SK-N-SH (cell line): ENCODE measurements around the gene CBR1. TPM values are rescaled to one million over a fixed set of nuclear protein-coding genes. Genes with fewer than 3 reads are reported as not detected.

ENCODE experiments used
- CTCF ChIA-PET: fragments of 300-600, 350-600 bp; formaldehyde crosslinking; extraction: SDS; loops from one replicate; lab custom pipeline; 2021; lab: Yijun Ruan, JAX
- POLR2A ChIA-PET: fragments of 350-600 bp; sonication (Branson Sonifier 250); formaldehyde crosslinking; extraction: SDS; loops from one replicate; lab custom pipeline; 2020; ENCODE audit warnings: antibody characterized with exemption, inconsistent platforms; lab: Yijun Ruan, JAX
- DNase-seq: peaks from one replicate; pipeline ENCODE4 v3.0.0; 2012
- H2AFZ ChIP-seq: fragments of 200-600 bp; sonication (generic); 2 replicates; pipeline ENCODE4 v1.8.1; 2016; ENCODE audit warnings: antibody characterized with exemption, mild to moderate bottlenecking, low read depth
- H3F3A ChIP-seq: fragments of 200-600 bp; sonication (generic); replicated peaks from 2 replicates; pipeline ENCODE3; 2016; ENCODE audit warnings: antibody characterized with exemption, mild to moderate bottlenecking; ENCODE audit not compliant: insufficient read depth
- H3K27ac ChIP-seq, 2 experiments: fragments of 200-500 bp in 1 of 2; fragments of 200-600 bp in 1 of 2; sonication (Bioruptor generic) in 1 of 2; sonication (generic), shearing (Covaris generic) in 1 of 2; 2 replicates each; pipeline versions ENCODE4 v1.5.1 to v1.6.1; 2014 to 2016; ENCODE audit warnings: low read depth in 2 of 2, inconsistent platforms in 1 of 2, low read length in 1 of 2, mild to moderate bottlenecking in 1 of 2, mixed read lengths in 1 of 2
- H3K27me3 ChIP-seq: fragments of 200-600 bp; sonication (generic), shearing (Covaris generic); 2 replicates; pipeline ENCODE4 v1.6.1; 2016; ENCODE audit warnings: mixed run types; ENCODE audit not compliant: insufficient read depth
- H3K36me3 ChIP-seq, 2 experiments: fragments of 200-500 bp in 1 of 2; fragments of 200-600 bp in 1 of 2; sonication (Bioruptor generic) in 1 of 2; sonication (generic) in 1 of 2; replicated peaks in 1 of 2; 2 replicates each; pipeline versions ENCODE3 to v1.5.1; 2014 to 2016; ENCODE audit warnings: low read length in 1 of 2, mild to moderate bottlenecking in 1 of 2; ENCODE audit not compliant: insufficient read depth in 2 of 2, control insufficient read depth in 1 of 2
- H3K4me1 ChIP-seq, 2 experiments: fragments of 200-500 bp in 1 of 2; fragments of 200-600 bp in 1 of 2; sonication (Bioruptor generic) in 1 of 2; sonication (generic), shearing (Covaris generic) in 1 of 2; 2 replicates each; pipeline versions ENCODE4 v1.5.1 to v1.6.1; 2014 to 2016; ENCODE audit warnings: low read depth in 1 of 2, low read length in 1 of 2, mixed run types in 1 of 2; ENCODE audit not compliant: insufficient read depth in 2 of 2, control insufficient read depth in 1 of 2
- H3K4me2 ChIP-seq: fragments of 200-600 bp; sonication (generic), shearing (Covaris generic); 2 replicates; pipeline ENCODE4 v1.6.1; 2017; ENCODE audit warnings: mixed run types
- H3K4me3 ChIP-seq, 2 experiments: fragments of 200-500 bp in 1 of 2; fragments of 200-600 bp in 1 of 2; sonication (Bioruptor generic) in 1 of 2; sonication (generic), shearing (Covaris generic) in 1 of 2; 2 replicates each; pipeline versions ENCODE4 v1.5.1 to v1.8.1; 2014 to 2016; ENCODE audit warnings: low read depth in 2 of 2, inconsistent platforms in 1 of 2, low read length in 1 of 2, mild to moderate bottlenecking in 1 of 2, mixed read lengths in 1 of 2, moderate library complexity in 1 of 2
- H3K79me2 ChIP-seq: fragments of 200-600 bp; sonication (generic); 2 replicates; pipeline ENCODE4 v1.8.1; 2017; ENCODE audit warnings: mild to moderate bottlenecking; ENCODE audit not compliant: insufficient read depth
- H3K9ac ChIP-seq: fragments of 200-600 bp; sonication (generic); 2 replicates; pipeline ENCODE4 v1.6.1; 2017; ENCODE audit warnings: mixed run types
- H3K9me2 ChIP-seq: fragments of 200-600 bp; sonication (generic); 2 replicates; pipeline ENCODE4 v1.6.1; 2017; ENCODE audit warnings: mixed run types
- H3K9me3 ChIP-seq: fragments of 200-600 bp; sonication (generic); 2 replicates; pipeline ENCODE4 v1.6.1; 2017; ENCODE audit warnings: mixed run types, mild to moderate bottlenecking, moderate library complexity
- H4K20me1 ChIP-seq: fragments of 200-600 bp; sonication (generic); 2 replicates; pipeline ENCODE4 v1.6.1; 2017; ENCODE audit warnings: mild to moderate bottlenecking, mixed run types; ENCODE audit not compliant: insufficient read depth
- ELF1 ChIP-seq: IDR thresholded peaks from 2 replicates; pipeline ENCODE4 v1.4.0; 2012
- EP300 ChIP-seq, 2 experiments: IDR thresholded peaks; 2 replicates each; pipeline versions ENCODE4 v1.4.0 to v1.6.1; 2012; ENCODE audit warnings: borderline replicate concordance in 1 of 2, low read depth in 1 of 2, low read length in 1 of 2
- NRF1 ChIP-seq: IDR thresholded peaks from 2 replicates; pipeline ENCODE4 v1.6.1; 2012; ENCODE audit warnings: low read depth, mild to moderate bottlenecking, low read length
- RCOR1 ChIP-seq: fragments of 150-350 bp; IDR thresholded peaks from 2 replicates; pipeline ENCODE4 v1.6.1; 2017; ENCODE audit warnings: antibody characterized with exemption, low read length
- SMC3 ChIP-seq: IDR thresholded peaks from 2 replicates; pipeline ENCODE4 v1.6.1; 2012; ENCODE audit warnings: low read depth, low read length, improper control_type of control experiment
- WGBS: methylation state at CpG from one replicate; pipeline ENCODE4 v1.1.6; 2017; ENCODE audit warnings: low lambda C conversion rate; 5-methylcytosine and 5-hydroxymethylcytosine counted together
- polyA plus RNA-seq, 3 experiments: library from polyadenylated mRNA; depleted of rRNA; stranded (reverse); fragments of >200 nt; gene quantifications; 2 replicates each; pipeline ENCODE4 v1.2.3, GENCODE V29; 2012
- small RNA-seq, 7 experiments: library from RNA; depleted of rRNA; stranded (forward); fragments of <200 nt; gene quantifications; one replicate each; pipeline ENCODE3, GENCODE V24; 2012
- TF ChIP-seq, protein P1 (sequence below): IDR thresholded peaks from 2 replicates; pipeline ENCODE4; 2012
- TF ChIP-seq, protein P2 (sequence below): fragments of 200-600 bp; sonication (generic); IDR thresholded peaks from 2 replicates; pipeline ENCODE4 v1.6.1; 2017; ENCODE audit warnings: antibody characterized with exemption, mild to moderate bottlenecking, moderate library complexity
- TF ChIP-seq, protein P3 (sequence below): IDR thresholded peaks from 2 replicates; pipeline ENCODE4 v1.4.0; 2012; ENCODE audit warnings: low read depth

CBR1 gene
- polyA plus RNA-seq, 1 of the 3 experiments (the other 2 are of a cell fraction) = 136 TPM

DNA sequence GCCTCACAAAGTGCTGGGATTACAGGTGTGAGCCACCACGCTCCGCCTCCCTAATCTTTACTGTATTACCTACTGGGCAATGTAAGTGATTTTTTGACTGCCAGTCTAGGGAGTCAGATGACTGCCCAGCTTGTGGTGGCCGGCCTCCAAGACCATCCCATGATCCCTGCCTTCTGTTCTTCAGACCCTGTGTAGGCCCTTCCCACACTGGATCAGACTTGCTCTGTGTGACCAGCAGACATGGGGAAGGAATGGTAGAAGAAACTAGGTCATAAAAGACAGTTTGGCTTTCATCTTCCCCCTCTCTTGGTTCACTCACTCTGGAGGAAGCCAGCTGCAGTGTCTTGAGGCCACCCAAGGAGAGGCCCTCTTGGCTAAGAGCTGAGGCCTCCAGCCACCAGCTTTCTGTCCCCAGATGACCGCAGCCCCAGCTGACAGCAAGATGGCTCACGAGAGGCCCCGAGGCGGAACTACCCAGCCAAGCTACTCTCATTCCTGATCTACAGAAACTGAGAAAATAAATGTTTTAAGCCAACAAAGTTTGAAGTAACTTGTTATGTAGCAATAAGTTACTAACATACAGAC, 50.6 kb downstream of the CBR1 start:
- no peaks in the 10 kb centered on the region for H3F3A ChIP-seq
- no peak overlapping the region for H3K9ac ChIP-seq
- no peak overlapping the region for H3K4me3 ChIP-seq
- 95% methylated on average over 7 of the region's 7 CpGs for WGBS
- no peaks in the 10 kb centered on the region for H3K36me3 ChIP-seq
- no peak for DNase-seq
- H3K27me3 ChIP-seq = no peaks in the 10 kb centered on the region
- H3K9me3 ChIP-seq = no peaks in the 10 kb centered on the region; the same call in 1 of the 2 replicates
- H3K9me2 ChIP-seq = no peaks in the 10 kb centered on the region
- no peak overlapping the region for H2AFZ ChIP-seq
- no peak overlapping the region for H3K27ac ChIP-seq
- no peaks in the 10 kb centered on the region for H3K79me2 ChIP-seq
- POLR2A ChIA-PET = no interaction called here
- TF ChIP-seq, protein P1, sequence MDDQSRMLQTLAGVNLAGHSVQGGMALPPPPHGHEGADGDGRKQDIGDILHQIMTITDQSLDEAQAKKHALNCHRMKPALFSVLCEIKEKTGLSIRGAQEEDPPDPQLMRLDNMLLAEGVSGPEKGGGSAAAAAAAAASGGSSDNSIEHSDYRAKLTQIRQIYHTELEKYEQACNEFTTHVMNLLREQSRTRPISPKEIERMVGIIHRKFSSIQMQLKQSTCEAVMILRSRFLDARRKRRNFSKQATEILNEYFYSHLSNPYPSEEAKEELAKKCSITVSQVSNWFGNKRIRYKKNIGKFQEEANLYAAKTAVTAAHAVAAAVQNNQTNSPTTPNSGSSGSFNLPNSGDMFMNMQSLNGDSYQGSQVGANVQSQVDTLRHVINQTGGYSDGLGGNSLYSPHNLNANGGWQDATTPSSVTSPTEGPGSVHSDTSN = no peak
- TF ChIP-seq EP300 (IDR thresholded peaks at IDR 0.05; ENCODE audit: borderline replicate concordance in 1 of 2, low read depth in 1 of 2, low read length in 1 of 2) (no peak), RCOR1 (no peak), SMC3 (no peak), ELF1 (no peak), NRF1 (no peak)
- TF ChIP-seq, protein P2, sequence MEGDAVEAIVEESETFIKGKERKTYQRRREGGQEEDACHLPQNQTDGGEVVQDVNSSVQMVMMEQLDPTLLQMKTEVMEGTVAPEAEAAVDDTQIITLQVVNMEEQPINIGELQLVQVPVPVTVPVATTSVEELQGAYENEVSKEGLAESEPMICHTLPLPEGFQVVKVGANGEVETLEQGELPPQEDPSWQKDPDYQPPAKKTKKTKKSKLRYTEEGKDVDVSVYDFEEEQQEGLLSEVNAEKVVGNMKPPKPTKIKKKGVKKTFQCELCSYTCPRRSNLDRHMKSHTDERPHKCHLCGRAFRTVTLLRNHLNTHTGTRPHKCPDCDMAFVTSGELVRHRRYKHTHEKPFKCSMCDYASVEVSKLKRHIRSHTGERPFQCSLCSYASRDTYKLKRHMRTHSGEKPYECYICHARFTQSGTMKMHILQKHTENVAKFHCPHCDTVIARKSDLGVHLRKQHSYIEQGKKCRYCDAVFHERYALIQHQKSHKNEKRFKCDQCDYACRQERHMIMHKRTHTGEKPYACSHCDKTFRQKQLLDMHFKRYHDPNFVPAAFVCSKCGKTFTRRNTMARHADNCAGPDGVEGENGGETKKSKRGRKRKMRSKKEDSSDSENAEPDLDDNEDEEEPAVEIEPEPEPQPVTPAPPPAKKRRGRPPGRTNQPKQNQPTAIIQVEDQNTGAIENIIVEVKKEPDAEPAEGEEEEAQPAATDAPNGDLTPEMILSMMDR = no peak
- TF ChIP-seq, protein P3, sequence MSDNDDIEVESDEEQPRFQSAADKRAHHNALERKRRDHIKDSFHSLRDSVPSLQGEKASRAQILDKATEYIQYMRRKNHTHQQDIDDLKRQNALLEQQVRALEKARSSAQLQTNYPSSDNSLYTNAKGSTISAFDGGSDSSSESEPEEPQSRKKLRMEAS = no peak
- no peaks in the 10 kb centered on the region for H3K4me1 ChIP-seq
- H4K20me1 ChIP-seq = no peaks in the 10 kb centered on the region
- H3K4me2 ChIP-seq = no peak overlapping the region
- CTCF ChIA-PET = interaction anchor here (0.5 to 1.9 kb wide), 2 partner anchors 21 to 103 kb away, joined by 3 to 6 read pairs; no protein-coding TSS in a partner anchor

Small RNA genes lying within 50 kb of the gene (small RNA-seq; reads per million reads assigned to genes)
- gene RNU6-992P = 0 reads per million in 7 experiments

Other genes starting within 250 kb of the CBR1 start
- gene SETD4, start 9.5 kb upstream of the CBR1 start, polyA plus RNA-seq (2012; rRNA removed) = 15.9 and 20.7 TPM in 2 replicates
- gene CBR3, start 65.1 kb downstream of the CBR1 start, polyA plus RNA-seq (2012; rRNA removed) = 5.7 and 6.7 TPM in 2 replicates
- gene DOP1B, start 86.8 kb downstream of the CBR1 start, polyA plus RNA-seq (2012; rRNA removed) = 4.3 and 4.9 TPM in 2 replicates